ENCODE measurements around the gene INTS15.
A peak's percentile ranks its signal among the peaks of the same experiment; 100 is the strongest.
"Not testable (repeated sequence)": the region's sequence is repeated elsewhere in the genome, so short reads cannot be mapped to it uniquely, and the experiment has no call there.

INTS15 gene

GRCh38 chr7:6576867-6577368 is 12.9 kb upstream of the INTS15 start:
- not testable (repeated sequence) for DNase-seq (ENCODE audit: low read depth in 2 of 2)

- DNase-seq (ENCODE audit: low read depth in 2 of 2) = peak; percentile 73 to 76
Observed at GRCh38 chr7:6577369-6578113, 12.3 kb upstream of the INTS15 start, which contains the start of gene ZDHHC4. ZDHHC4 (plus strand) TSS chr7:6577454; CDS start chr7:6580562, 3,108 bp downstream.

GRCh38 chr7:6578114-6579084 is 11.4 kb upstream of the INTS15 start:
- DNase-seq (ENCODE audit: low read depth in 2 of 2) = no peak

GRCh38 chr7:6579446-6579845 is 10.4 kb upstream of the INTS15 start:
- no peak for DNase-seq (ENCODE audit: low read depth in 2 of 2)

GRCh38 chr7:6585746-6586432 is 3.9 kb upstream of the INTS15 start:
- not testable (repeated sequence) for DNase-seq (ENCODE audit: low read depth in 2 of 2)

- no peak for DNase-seq (ENCODE audit: low read depth in 2 of 2)
Observed at GRCh38 chr7:6588566-6588965, 1.3 kb upstream of the INTS15 start.

- DNase-seq (ENCODE audit: low read depth in 2 of 2) = no peak
Observed at GRCh38 chr7:6589151-6589828, 531 bp upstream of the INTS15 start.

- no peak for DNase-seq (ENCODE audit: low read depth in 2 of 2)
Observed at GRCh38 chr7:6590645-6591110, 857 bp downstream of the INTS15 start.

- no peak for DNase-seq (ENCODE audit: low read depth in 2 of 2)
Observed at GRCh38 chr7:6600093-6600492, 10.3 kb downstream of the INTS15 start.

GRCh38 chr7:6604458-6604857 is 14.6 kb downstream of the INTS15 start:
- DNase-seq (ENCODE audit: low read depth in 2 of 2) = no peak

- DNase-seq (ENCODE audit: low read depth in 2 of 2) = no peak
Observed at GRCh38 chr7:6606866-6607583, 17.2 kb downstream of the INTS15 start.

GRCh38 chr7:6607651-6608051 is 17.8 kb downstream of the INTS15 start:
- DNase-seq (ENCODE audit: low read depth in 2 of 2) = no peak

GRCh38 chr7:6608081-6608480 is 18.3 kb downstream of the INTS15 start:
- DNase-seq (ENCODE audit: low read depth in 2 of 2) = no peak

GRCh38 chr7:6608794-6609193 is 19.0 kb downstream of the INTS15 start:
- DNase-seq (ENCODE audit: low read depth in 2 of 2) = no peak

- no peak for DNase-seq (ENCODE audit: low read depth in 2 of 2)
Observed at GRCh38 chr7:6612819-6613218, 23.0 kb downstream of the INTS15 start.

- no peak for DNase-seq (ENCODE audit: low read depth in 2 of 2)
Observed at GRCh38 chr7:6613706-6614105, 23.9 kb downstream of the INTS15 start.

GRCh38 chr7:6614953-6615722 is 25.3 kb downstream of the INTS15 start, which contains the start of gene ZNF853:
ZNF853 (plus strand) TSS chr7:6615610; CDS start chr7:6616175, 565 bp downstream.
- no peak for DNase-seq (ENCODE audit: low read depth in 2 of 2)

- no peak for DNase-seq (ENCODE audit: low read depth in 2 of 2)
Observed at GRCh38 chr7:6615723-6616555, 26.1 kb downstream of the INTS15 start.
